ENCODE measurements around the gene FOXP1.

The FOXP1 gene

DNA sequence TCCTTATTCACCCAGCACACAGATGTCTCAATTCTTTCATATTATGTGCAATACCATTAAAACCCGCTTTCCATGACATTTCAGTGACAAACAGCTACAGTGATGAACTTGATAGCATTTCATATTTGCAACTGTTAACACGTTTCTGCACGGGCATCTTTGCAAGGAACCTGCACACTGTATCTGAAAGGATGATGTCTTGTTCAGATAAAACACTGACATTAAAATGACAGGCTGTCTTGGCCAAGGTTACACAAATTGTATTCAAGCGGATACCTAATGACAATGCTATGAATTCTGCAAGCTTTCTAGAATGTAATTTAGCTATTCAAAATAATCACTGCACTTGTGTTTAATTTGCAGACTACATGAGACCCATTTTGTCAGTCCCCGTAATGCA, 529.2 kb downstream of the FOXP1 start:
- TF ChIP-seq, protein P1, sequence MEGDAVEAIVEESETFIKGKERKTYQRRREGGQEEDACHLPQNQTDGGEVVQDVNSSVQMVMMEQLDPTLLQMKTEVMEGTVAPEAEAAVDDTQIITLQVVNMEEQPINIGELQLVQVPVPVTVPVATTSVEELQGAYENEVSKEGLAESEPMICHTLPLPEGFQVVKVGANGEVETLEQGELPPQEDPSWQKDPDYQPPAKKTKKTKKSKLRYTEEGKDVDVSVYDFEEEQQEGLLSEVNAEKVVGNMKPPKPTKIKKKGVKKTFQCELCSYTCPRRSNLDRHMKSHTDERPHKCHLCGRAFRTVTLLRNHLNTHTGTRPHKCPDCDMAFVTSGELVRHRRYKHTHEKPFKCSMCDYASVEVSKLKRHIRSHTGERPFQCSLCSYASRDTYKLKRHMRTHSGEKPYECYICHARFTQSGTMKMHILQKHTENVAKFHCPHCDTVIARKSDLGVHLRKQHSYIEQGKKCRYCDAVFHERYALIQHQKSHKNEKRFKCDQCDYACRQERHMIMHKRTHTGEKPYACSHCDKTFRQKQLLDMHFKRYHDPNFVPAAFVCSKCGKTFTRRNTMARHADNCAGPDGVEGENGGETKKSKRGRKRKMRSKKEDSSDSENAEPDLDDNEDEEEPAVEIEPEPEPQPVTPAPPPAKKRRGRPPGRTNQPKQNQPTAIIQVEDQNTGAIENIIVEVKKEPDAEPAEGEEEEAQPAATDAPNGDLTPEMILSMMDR (IDR thresholded peaks at IDR 0.05) = no peak
- peaks cover 0 to 18% of the 10 kb centered on the region in 2 experiments for H3K4me1 ChIP-seq (ENCODE audit: control insufficient read depth in 1 of 2, insufficient read depth in 1 of 2, low read depth in 1 of 2, low read length in 1 of 2)
- H3K36me3 ChIP-seq = peaks cover 31% of the 10 kb centered on the region
- H3K27me3 ChIP-seq = no peaks in the 10 kb centered on the region
- no peak overlapping the region for H3K27ac ChIP-seq
- no peak overlapping the region for H3K4me3 ChIP-seq (ENCODE audit: low read depth in 1 of 2, low read length in 1 of 2)
- no peaks in the 10 kb centered on the region for H3K9me3 ChIP-seq

GRCh38 chr3:71053495-71053894, 530.0 kb downstream of the FOXP1 start:
- H3K4me1 ChIP-seq (ENCODE audit: control insufficient read depth in 1 of 2, insufficient read depth in 1 of 2, low read depth in 1 of 2, low read length in 1 of 2) = peaks cover 0 to 18% of the 10 kb centered on the region in 2 experiments
- peaks cover 31% of the 10 kb centered on the region for H3K36me3 ChIP-seq
- TF ChIP-seq, protein P1 (IDR thresholded peaks at IDR 0.05) = no peak
- no peaks in the 10 kb centered on the region for H3K27me3 ChIP-seq
- H3K4me3 ChIP-seq (ENCODE audit: low read depth in 1 of 2, low read length in 1 of 2) = no peak overlapping the region
- H3K27ac ChIP-seq = no peak overlapping the region
- no peaks in the 10 kb centered on the region for H3K9me3 ChIP-seq

- TF ChIP-seq, protein P1 (IDR thresholded peaks at IDR 0.05) = no peak
- peaks cover 31% of the 10 kb centered on the region for H3K36me3 ChIP-seq
- peaks cover 0 to 18% of the 10 kb centered on the region in 2 experiments for H3K4me1 ChIP-seq (ENCODE audit: control insufficient read depth in 1 of 2, insufficient read depth in 1 of 2, low read depth in 1 of 2, low read length in 1 of 2)
- H3K4me3 ChIP-seq (ENCODE audit: low read depth in 1 of 2, low read length in 1 of 2) = no peak overlapping the region
- H3K27ac ChIP-seq = no peak overlapping the region
- no peaks in the 10 kb centered on the region for H3K9me3 ChIP-seq
- no peaks in the 10 kb centered on the region for H3K27me3 ChIP-seq
Measured at GRCh38 chr3:71052716-71053115, 530.8 kb downstream of the FOXP1 start.

DNA sequence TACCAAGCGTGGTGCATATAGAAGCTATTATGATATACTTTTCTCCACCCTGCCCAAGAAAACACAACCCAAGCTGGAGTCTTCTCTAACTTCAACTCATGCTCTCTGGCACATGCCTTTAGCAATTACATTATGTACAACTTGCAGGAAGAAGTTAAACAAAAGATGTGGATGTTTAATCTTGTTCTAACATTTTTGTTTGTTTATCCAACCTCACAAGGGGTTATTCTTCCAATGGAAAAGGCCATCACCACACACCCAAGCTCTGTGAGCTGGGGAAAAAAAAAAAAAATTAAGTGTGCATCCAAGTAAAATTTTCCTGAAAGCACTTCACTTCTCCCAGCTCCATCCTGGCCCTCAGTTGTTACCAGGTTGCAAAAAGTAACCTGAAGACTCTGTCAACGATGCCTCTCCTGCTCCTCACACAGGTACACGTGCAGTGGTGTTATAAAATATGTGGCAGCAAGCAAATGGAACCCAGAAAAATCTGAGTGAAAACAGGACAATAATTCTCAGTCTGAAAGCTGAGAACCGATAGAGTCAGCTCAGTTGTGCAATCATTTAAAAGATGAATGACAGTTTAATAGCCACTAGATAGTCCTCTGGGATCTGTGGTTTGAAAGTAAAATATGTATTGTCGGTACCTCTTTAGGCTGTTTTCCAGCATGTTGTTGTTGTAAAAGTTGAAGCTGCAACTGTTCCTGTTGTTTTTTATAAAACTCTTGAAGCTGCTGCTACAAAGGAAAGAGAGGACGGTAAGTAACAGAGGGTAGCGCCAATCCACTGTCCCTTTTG, 531.4 kb downstream of the FOXP1 start:
- H3K4me1 ChIP-seq (ENCODE audit: control insufficient read depth in 1 of 2, insufficient read depth in 1 of 2, low read depth in 1 of 2, low read length in 1 of 2) = peaks cover 0 to 18% of the 10 kb centered on the region in 2 experiments
- no peak overlapping the region for H3K4me3 ChIP-seq (ENCODE audit: low read depth in 1 of 2, low read length in 1 of 2)
- H3K27ac ChIP-seq = no peak overlapping the region
- TF ChIP-seq, protein P1 (IDR thresholded peaks at IDR 0.05) = no peak
- peaks cover 31% of the 10 kb centered on the region for H3K36me3 ChIP-seq
- no peaks in the 10 kb centered on the region for H3K27me3 ChIP-seq
- H3K9me3 ChIP-seq = no peaks in the 10 kb centered on the region

DNA sequence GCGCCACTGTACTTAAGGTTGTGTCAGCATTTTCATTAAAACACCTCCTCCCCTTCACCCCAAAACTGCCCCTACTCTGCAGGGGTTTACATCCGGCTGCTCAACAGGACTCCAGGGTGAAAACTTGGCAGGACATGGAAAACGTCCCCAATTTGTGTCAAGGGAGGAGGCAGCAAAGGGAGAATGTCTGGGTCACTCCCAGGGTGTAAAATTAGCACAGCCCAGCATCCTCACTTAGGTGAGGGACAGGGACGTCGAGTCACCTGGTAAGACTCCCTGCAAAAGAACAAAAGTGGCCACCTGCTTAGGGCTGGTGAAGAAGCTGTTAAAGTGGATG, 532.3 kb downstream of the FOXP1 start:
- H3K27me3 ChIP-seq = no peaks in the 10 kb centered on the region
- no peak overlapping the region for H3K27ac ChIP-seq
- no peak overlapping the region for H3K4me3 ChIP-seq (ENCODE audit: low read depth in 1 of 2, low read length in 1 of 2)
- H3K9me3 ChIP-seq = no peaks in the 10 kb centered on the region
- TF ChIP-seq, protein P1 (IDR thresholded peaks at IDR 0.05) = no peak
- peaks cover 0 to 18% of the 10 kb centered on the region in 2 experiments for H3K4me1 ChIP-seq (ENCODE audit: control insufficient read depth in 1 of 2, insufficient read depth in 1 of 2, low read depth in 1 of 2, low read length in 1 of 2)
- H3K36me3 ChIP-seq = peaks cover 34% of the 10 kb centered on the region
